ENCODE data around the gene SCARB2.

The SCARB2 gene, protein sequence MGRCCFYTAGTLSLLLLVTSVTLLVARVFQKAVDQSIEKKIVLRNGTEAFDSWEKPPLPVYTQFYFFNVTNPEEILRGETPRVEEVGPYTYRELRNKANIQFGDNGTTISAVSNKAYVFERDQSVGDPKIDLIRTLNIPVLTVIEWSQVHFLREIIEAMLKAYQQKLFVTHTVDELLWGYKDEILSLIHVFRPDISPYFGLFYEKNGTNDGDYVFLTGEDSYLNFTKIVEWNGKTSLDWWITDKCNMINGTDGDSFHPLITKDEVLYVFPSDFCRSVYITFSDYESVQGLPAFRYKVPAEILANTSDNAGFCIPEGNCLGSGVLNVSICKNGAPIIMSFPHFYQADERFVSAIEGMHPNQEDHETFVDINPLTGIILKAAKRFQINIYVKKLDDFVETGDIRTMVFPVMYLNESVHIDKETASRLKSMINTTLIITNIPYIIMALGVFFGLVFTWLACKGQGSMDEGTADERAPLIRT

DNA sequence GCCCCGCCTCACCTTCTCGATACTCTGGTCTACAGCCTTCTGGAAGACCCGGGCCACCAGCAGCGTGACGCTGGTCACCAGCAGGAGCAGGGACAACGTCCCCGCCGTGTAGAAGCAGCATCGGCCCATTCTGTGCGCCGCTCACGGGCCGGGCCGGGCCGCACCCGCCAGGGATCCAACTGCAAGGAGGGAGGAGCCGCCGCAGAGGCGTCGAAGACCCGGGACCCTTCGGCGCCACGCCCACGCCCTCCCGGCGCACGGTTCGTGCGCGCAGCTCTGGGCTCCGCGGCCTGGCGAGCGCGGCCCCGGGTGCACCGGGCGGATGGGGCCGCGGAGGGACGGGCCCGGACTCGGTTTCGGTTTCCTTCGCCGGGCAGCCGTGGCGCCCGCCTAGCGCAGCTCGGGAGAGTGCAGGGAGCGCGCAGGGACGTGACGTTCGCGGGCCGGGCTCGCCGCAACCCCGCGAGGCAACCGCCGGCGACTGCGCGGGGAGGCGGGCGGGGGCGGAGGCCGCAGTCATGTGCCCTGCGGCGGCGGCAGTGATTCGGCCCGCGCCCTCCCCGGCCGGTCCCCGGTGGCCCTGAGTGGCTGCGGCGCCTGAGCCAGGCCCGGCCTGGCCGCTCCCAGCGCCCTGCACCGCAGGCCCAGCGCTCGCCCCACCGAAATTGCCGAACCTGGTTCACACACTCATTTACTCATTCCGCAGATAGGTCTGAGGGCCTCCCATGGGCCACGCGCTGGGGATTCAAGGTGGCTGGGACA lies at the start of gene SCARB2:
TSS of gene SCARB2 (minus strand) at position 410 of the 762 bp plus-strand sequence. CDS start at position 129, 281 bp downstream.
- TF ChIP-seq, protein P1, sequence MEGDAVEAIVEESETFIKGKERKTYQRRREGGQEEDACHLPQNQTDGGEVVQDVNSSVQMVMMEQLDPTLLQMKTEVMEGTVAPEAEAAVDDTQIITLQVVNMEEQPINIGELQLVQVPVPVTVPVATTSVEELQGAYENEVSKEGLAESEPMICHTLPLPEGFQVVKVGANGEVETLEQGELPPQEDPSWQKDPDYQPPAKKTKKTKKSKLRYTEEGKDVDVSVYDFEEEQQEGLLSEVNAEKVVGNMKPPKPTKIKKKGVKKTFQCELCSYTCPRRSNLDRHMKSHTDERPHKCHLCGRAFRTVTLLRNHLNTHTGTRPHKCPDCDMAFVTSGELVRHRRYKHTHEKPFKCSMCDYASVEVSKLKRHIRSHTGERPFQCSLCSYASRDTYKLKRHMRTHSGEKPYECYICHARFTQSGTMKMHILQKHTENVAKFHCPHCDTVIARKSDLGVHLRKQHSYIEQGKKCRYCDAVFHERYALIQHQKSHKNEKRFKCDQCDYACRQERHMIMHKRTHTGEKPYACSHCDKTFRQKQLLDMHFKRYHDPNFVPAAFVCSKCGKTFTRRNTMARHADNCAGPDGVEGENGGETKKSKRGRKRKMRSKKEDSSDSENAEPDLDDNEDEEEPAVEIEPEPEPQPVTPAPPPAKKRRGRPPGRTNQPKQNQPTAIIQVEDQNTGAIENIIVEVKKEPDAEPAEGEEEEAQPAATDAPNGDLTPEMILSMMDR (IDR thresholded peaks at IDR 0.05; ENCODE audit: low read depth, low read length), result no peak
- peak within 1 kb of the TSS; percentile 83 for H3K4me3 ChIP-seq (ENCODE audit: low read depth, low read length)

DNA sequence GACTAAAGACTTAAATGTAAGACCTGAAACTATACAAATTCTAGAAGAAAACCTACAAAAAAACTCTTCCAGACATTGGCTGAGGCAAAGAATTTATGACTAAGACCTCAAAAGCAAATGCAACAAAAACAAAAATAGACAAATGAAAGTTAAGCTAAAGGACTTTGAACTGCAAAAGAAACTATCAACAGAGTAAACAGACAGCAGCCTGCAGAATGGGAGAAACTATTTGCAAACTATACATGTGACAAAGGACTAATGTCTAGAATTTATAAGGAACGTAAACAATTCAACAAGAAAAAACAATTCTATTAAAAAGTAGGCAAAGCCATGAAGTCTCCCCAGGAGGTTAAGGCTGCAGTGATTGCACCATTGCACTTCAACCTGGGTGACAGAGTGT lies 46.9 kb upstream of the SCARB2 start:
- no peak overlapping the region for H3K4me3 ChIP-seq (ENCODE audit: low read depth, low read length)
- TF ChIP-seq, protein P1 (IDR thresholded peaks at IDR 0.05; ENCODE audit: low read depth, low read length), result no peak

DNA sequence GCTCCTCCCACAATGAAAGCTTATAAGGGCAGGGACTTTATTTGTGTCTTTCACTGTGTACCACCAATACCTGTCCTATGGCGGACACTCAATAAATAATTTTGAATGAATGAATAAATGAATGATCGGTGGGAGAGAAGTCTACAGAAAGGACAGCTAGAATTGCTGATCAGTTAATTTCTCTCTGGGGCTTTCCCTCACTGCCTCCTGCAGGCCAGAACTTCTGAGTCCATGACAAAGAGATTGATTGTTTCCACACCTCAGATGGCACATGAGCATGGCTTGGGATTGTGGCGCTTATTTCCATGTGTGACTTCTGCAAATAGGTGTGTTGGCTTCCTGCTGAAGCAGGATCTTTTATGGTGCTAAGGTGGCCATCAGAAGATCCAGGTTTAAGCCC lies 44.2 kb upstream of the SCARB2 start:
- TF ChIP-seq, protein P1 (IDR thresholded peaks at IDR 0.05; ENCODE audit: low read depth, low read length), result no peak

DNA sequence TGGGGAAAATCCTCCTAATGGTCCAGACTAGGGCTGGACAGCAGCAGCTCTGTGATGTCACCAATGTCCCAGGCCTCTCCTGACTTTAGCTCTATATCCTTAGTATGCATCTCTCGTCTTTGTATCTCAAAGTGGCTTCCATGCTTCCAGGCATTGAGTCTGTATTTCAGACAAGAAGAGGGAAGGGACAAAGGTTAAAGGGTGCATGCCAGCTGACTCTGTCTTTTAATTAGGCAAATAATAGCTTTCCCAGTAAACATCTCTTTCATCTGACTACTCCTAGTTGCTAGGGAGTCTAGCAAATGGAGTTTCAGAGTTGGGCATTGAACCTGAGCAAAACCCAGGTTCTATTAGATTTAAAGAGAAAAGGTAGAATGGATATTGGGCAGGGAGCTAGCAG lies 43.3 kb upstream of the SCARB2 start:
- TF ChIP-seq, protein P1 (IDR thresholded peaks at IDR 0.05; ENCODE audit: low read depth, low read length), result no peak
- H3K4me3 ChIP-seq (ENCODE audit: low read depth, low read length), result no peak overlapping the region

More for the DNA sequence above, 44.2 kb upstream of the SCARB2 start:
- H3K4me3 ChIP-seq (ENCODE audit: low read depth, low read length), result no peak overlapping the region

DNA sequence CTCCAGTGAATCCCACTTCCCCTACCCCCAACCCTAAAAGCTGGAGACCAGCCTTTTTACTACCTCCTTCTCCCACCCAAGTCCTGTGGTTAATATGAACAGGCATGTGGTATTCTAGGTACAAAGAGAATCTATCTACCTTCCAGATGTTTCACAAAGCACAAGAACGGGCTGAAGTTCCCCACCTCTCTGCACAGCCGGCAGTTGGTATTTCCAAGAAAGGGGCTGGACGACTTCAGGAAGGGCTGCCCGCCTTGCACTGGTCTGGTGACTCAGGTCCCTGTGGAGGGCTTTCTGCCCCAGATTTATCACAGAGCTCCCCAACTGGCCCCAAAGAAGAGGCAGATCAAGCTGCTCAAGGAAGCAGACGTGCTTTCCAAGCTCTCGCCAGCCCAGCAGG lies 42.4 kb upstream of the SCARB2 start:
- no peak overlapping the region for H3K4me3 ChIP-seq (ENCODE audit: low read depth, low read length)
- TF ChIP-seq, protein P1 (IDR thresholded peaks at IDR 0.05; ENCODE audit: low read depth, low read length), result no peak

DNA sequence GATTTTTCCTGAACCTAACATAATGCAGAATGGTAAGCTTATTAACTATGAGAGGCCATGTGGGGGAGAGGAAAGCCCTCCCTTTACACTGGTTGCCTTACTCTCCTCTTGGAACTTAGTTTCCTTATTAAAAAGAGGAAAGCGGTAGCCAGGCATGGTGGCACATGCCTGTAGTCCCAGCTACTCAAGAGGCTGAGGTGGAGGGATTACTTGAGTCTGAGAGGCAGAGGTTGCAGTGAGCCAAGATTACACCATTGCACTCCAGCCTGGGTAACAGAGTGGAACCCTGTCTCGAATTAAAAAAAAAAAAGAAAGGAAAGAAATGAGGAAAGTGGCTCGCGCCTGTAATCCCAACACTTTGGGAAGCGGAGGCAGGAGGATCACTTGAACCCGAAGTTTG lies 39.9 kb upstream of the SCARB2 start:
- TF ChIP-seq, protein P1 (IDR thresholded peaks at IDR 0.05; ENCODE audit: low read depth, low read length), result no peak
- H3K4me3 ChIP-seq (ENCODE audit: low read depth, low read length), result no peak overlapping the region

DNA sequence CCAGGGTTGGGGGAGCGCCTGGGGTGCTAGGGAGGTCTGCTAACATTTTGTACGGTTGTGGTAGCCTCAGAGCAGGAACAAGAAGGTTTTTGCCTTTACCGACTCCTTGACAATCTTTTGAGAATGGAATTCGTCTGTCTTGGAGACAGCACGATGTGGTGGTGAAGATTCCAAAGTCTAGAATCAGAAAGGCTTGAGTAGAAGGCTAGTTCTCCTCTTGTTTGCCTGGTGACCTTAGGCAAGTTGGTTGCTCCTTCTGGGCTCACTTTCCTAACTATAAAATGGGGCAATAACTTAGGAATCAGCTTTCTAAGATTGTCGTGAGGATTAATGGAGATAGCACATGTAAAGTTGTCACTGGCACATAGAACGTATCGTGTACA lies 38.6 kb upstream of the SCARB2 start:
- TF ChIP-seq, protein P1 (IDR thresholded peaks at IDR 0.05; ENCODE audit: low read depth, low read length), result no peak
- H3K4me3 ChIP-seq (ENCODE audit: low read depth, low read length), result no peak overlapping the region

All from WI38 (cell line).